ENCODE measurements around the gene ZBTB1.

- peak in 1 of 6 experiments; percentile 8 for TF ChIP-seq CTCF (IDR thresholded peaks at IDR 0.05)
- TF ChIP-seq POLR2A (IDR thresholded peaks at IDR 0.05), result peak in 1 of 2 donors; percentile 16
These were observed 3.0 kb upstream of the ZBTB1 start for GRCh38 chr14:64501411-64502171.

Measured in Peyer's patch (tissue), 4 donors.